HG02981 (cell line): ENCODE results near the gene DRC3.

Source experiments
- ATAC-seq: cut with Tn5 transposase; IDR thresholded peaks from one replicate; pipeline ENCODE4 v1.9.1; 2021; ENCODE audit warnings: mild to moderate bottlenecking, moderate library complexity; ENCODE audit not compliant: unreplicated experiment

The DRC3 gene

DNA sequence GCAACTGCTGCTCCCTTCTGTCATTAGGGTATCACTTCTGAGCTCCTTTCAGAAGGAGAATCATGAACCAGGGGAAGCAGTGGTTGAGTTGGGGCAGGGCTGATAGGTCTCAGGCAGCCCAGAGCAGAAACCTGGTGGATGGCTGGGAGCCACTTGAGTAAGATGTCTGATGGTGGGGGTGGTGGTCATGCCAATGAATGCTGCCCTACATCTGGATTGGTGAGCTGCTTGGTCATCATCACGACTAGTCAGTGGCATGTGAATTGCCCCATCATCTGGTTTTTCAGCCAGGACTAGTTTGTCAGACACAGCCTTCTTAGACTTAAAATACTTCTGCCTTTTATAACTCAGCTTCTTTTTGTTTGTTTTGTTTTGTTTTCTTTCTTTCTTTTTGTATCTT is 69.1 kb downstream of the DRC3 start:
- ATAC-seq: no peak

DNA sequence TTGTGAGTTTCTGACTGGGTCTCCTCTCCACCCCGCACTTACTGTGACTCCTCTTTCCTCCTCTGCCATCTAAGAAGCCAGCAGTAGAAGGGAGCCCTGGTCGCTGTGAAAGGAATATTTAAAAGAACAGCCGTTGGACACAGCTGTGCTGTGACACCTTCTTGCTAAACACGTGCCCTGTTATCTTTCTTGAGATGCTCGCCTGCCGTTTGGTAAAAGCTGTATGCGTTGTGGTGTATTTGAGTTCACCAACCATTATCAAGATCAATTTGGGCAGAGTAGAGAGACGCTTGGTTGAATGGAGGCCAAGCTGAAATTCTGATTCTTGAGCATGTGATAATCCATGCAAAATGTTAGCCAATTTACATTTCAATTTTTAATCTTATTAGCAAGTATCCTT is 70.3 kb downstream of the DRC3 start:
- ATAC-seq: no peak

GRCh38 chr17:18043491-18043890 is 70.8 kb downstream of the DRC3 start:
- ATAC-seq: no peak

DNA sequence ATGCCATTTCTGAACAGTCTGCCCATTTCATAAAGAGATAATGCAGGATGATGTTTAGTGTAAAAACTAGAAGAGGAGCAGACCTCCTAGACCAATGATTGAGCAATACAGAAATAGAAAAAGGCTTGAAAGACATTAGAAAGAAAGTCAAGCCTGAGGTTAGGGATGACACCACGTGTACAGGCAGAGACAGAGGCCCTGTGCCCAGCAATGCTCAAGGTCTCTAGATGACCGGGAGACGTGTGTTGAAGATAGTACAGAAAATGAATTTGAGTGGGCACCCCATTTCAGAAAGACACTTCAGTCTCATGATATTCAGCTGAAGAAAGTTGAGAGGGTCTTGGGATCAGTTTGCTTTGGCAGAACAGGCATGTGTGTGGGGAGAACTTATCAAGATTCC is 71.9 kb downstream of the DRC3 start:
- no peak for ATAC-seq

GRCh38 chr17:18045691-18046350 is 73.2 kb downstream of the DRC3 start:
- no peak for ATAC-seq

- ATAC-seq: no peak
Measured at GRCh38 chr17:18055597-18055996, 82.9 kb downstream of the DRC3 start.

DNA sequence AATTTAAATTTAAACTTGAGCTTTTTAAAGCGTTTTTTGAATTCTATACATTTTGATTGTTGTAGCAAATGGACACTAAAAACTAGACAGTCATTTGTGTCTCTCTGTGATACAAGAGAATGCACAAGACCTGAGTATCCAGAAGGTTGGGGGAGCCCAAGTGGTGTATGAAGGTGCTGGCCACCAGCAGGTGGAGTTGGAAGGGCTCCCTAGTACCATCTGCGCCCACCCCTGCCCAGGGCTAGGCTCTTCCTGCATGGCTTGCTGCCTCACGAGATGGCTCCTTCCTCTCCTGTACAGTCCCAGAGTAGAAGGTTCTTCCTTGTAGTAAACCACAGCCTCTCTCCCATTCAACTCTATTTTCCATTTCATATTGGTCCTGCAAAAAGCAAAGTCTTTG is 83.6 kb downstream of the DRC3 start:
- ATAC-seq: no peak

- no peak for ATAC-seq
Measured at GRCh38 chr17:18059283-18059682, 86.6 kb downstream of the DRC3 start.

DNA sequence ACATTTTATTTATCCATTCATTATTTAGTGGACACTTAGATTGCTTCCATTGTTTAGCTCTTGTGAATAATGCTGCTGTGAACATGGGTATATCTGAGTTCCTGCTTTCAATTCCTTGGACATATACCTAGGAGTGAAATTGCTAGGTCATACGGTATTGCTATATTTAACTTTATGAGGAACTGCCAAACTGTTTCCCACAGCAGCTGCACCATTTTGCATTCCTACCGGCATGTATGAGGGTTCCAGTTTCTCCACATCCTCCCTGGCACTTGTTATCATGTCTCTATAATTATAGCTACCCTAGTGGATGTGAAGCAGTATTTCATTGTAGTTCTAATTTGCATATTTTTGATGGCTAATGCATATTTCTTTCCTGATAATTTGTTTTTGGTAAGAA is 91.4 kb downstream of the DRC3 start:
- no peak for ATAC-seq

- ATAC-seq: no peak
Measured at GRCh38 chr17:18065546-18065945, 92.9 kb downstream of the DRC3 start.
